Heart right ventricle (tissue), 16 donors: Measurements from ENCODE around the gene TULP4. TPM values are rescaled to one million over a fixed set of nuclear protein-coding genes. Genes with fewer than 3 reads are reported as not detected.
"Not testable (repeated sequence)": the region's sequence is repeated elsewhere in the genome, so short reads cannot be mapped to it uniquely, and the experiment has no call there.

Source experiments
- ATAC-seq, 8 donors: fragments of 200-7000 bp; cut with Tn5 transposase; one replicate each; pipeline ENCODE4 v1.9.1; 2020; ENCODE audit warnings: mild to moderate bottlenecking in 8 of 8, moderate library complexity in 8 of 8, moderate number of reproducible peaks in 1 of 8
- DNase-seq, 2 donors: peaks; one replicate each; pipeline ENCODE4 v3.0.0-alpha.2; 2020
- H3K27ac ChIP-seq, 10 donors: fragments of 200-600 bp; sonication (generic) in 2 of 10; one replicate each; pipeline versions ENCODE4 v1.5.0 to v1.8.0; 2020 to 2022; ENCODE audit warnings: mild to moderate bottlenecking in 3 of 10
- H3K27me3 ChIP-seq, 7 donors: fragments of 200-600 bp; one replicate each; pipeline ENCODE4 v1.8.0; 2021 to 2022; ENCODE audit warnings: mild to moderate bottlenecking in 2 of 7
- H3K36me3 ChIP-seq, 9 donors: fragments of 200-600 bp; sonication (generic) in 1 of 9; one replicate each; pipeline versions ENCODE4 v1.5.0 to v1.8.0; 2020 to 2022; ENCODE audit warnings: mild to moderate bottlenecking in 2 of 9
- H3K4me1 ChIP-seq, 9 donors: fragments of 200-600 bp; sonication (generic) in 1 of 9; one replicate each; pipeline versions ENCODE4 v1.5.0 to v1.8.0; 2020 to 2022; ENCODE audit warnings: mild to moderate bottlenecking in 4 of 9
- H3K4me3 ChIP-seq, 10 donors: fragments of 200-600 bp; sonication (generic) in 2 of 10; one replicate each; pipeline versions ENCODE4 v1.5.0 to v1.8.0; 2020 to 2022; ENCODE audit warnings: mild to moderate bottlenecking in 7 of 10, moderate library complexity in 2 of 10
- H3K9me3 ChIP-seq, 11 donors: fragments of 200-600 bp in 10 of 11; sonication (generic) in 2 of 11; one replicate each; pipeline versions ENCODE4 v1.5.0 to v1.8.0; 2013 to 2022; ENCODE audit warnings: mild to moderate bottlenecking in 2 of 11, control low read depth in 1 of 11, moderate library complexity in 1 of 11
- WGBS, 2 donors: extraction: QIAGEN DNeasy Blood & Tissue Kit; methylation state at CpG; one replicate each; pipeline ENCODE4 v1.1.7; 2013; ENCODE audit warnings: inconsistent platforms in 1 of 2; 5-methylcytosine and 5-hydroxymethylcytosine counted together
- intact Hi-C, 10 donors: fragments of 100-400 bp; cut with DNase I; formaldehyde crosslinking; loops; one replicate each; pipeline versions ENCODE4 v1.11.1 to v1.14.2; 2022
- polyA plus RNA-seq, 2 donors: library from polyadenylated mRNA; stranded (reverse); fragments of 200-250 nt; gene quantifications; one replicate each; pipeline ENCODE4 v1.2.3, GENCODE V29; 2013
- total RNA-seq, 10 donors: library from RNA; stranded (reverse); fragmentation: NEBNext Ultra II Directional in 3 of 10; extraction: Animal tissue kit (Norgen Biotek cat#: 25700) in 3 of 10; gene quantifications; one replicate each; pipeline versions ENCODE4 v1.2.1 to v1.2.4, GENCODE V29; 2021 to 2023
- TF ChIP-seq, protein P1 (sequence below), 9 donors: fragments of 200-600 bp; sonication (generic) in 2 of 9; IDR thresholded peaks; one replicate each; pipeline versions ENCODE4 v1.5.0 to v1.8.0; 2021 to 2022; ENCODE audit warnings: antibody characterized with exemption in 9 of 9, mild to moderate bottlenecking in 5 of 9, moderate library complexity in 1 of 9
- donor health status: Arrhythmogenic right ventricular cardiomyopathy.
- donor health status: ischemic (EF 13 %, LVEDD 7.1; RV severe dilation, severe dysfunction).
- donor health status: healthy with polysubstance abuse.
- donor health status: DM: no; HTN: yes; CAD: no.
- donor health status: DM: no; HTN: no; CAD: no.
- donor health status: ischemic (EF 25% LVEDD 6.9; RV normal size, moderate dysfunction).
- donor health status: ischemic (EF 25% LVEDD 5.7; RV mildly dilated, moderate dysfunction).
- donor health status: healthy.
- donor health status: DM: yes; HTN: yes; CAD: no.
- donor health status: Ischemic cardiomyopathy.
- donor health status: ischemic (EF 35%, LVEDD 5.7; RV mildly dilated, moderate dysfunction).
- donor health status: nonischemic (EF 11% LVEDD 7.7; RV severe dilation, severe dysfunction).
- donor health status: DM: yes; HTN: yes; CAD: no.
- donor health status: PGD.
- donor health status: ischemic (EF 29% LVEDD 5.4; RV normal size, mild dysfunction).
- donor health status: nonischemic (EF 23%, LVEDD 6.1; RV moderate dilation, normal function).

TULP4 gene
- total and polyA plus RNA-seq, 12 donors, result 2.1 to 127 (median 99.2) TPM

DNA sequence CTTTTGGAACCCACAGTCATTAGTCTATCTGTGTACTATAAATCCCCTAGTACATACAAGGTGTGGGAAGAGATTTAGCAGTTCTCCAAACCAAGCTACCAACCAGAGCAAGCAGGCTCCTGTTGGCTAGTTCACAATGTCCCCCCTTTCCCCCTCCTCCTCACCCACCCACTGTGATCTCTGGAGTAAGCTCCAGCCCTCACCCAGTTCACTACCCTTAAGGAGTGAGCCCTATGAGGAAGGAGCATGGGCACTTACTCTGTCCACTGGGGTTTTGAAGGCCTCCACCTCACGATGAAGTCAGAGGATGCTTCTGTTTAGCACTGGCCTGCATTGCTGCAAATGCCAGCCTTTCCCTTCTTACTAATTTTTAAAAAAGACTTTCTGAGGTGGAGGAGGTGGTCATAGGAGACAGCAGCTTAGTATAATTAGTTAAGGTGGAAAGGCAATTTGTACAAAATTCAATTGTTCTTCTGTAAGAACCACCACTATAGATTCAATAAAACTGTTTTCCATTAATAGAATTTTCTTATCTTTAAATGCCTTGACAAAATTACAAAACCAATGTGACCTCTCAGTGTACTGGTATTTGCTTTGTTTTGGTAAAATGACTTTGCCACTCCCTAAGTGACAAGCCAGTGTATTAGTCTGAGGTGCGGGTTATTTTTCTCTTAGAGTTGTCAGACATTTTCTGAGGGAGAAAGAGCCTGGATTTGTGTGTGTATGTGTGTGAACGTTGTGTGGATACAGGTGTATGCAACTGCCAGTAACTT is 86.2 kb downstream of the TULP4 start:
- Histone ChIP-seq H3K4me1 (peaks cover 3 to 38% (median 15%) of the 10 kb centered on the region in 9 donors), H3K4me3 (no peak overlapping the region), H3K27me3 (no peaks in the 10 kb centered on the region), H3K9me3 (peaks cover 0 to 8% (median 0%) of the 10 kb centered on the region in 11 donors), H3K36me3 (no peaks in the 10 kb centered on the region), H3K27ac (no peak overlapping the region)
- DNase-seq (no peak), ATAC-seq (peak in 2 of 8 donors; percentile 27 to 46)
- TF ChIP-seq, protein P1, sequence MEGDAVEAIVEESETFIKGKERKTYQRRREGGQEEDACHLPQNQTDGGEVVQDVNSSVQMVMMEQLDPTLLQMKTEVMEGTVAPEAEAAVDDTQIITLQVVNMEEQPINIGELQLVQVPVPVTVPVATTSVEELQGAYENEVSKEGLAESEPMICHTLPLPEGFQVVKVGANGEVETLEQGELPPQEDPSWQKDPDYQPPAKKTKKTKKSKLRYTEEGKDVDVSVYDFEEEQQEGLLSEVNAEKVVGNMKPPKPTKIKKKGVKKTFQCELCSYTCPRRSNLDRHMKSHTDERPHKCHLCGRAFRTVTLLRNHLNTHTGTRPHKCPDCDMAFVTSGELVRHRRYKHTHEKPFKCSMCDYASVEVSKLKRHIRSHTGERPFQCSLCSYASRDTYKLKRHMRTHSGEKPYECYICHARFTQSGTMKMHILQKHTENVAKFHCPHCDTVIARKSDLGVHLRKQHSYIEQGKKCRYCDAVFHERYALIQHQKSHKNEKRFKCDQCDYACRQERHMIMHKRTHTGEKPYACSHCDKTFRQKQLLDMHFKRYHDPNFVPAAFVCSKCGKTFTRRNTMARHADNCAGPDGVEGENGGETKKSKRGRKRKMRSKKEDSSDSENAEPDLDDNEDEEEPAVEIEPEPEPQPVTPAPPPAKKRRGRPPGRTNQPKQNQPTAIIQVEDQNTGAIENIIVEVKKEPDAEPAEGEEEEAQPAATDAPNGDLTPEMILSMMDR (IDR thresholded peaks at IDR 0.05), result no peak
- intact Hi-C loops, result no loop called here
- WGBS, 2 donors, result 56 to 60% methylated on average over 3 of the region's 3 CpGs

DNA sequence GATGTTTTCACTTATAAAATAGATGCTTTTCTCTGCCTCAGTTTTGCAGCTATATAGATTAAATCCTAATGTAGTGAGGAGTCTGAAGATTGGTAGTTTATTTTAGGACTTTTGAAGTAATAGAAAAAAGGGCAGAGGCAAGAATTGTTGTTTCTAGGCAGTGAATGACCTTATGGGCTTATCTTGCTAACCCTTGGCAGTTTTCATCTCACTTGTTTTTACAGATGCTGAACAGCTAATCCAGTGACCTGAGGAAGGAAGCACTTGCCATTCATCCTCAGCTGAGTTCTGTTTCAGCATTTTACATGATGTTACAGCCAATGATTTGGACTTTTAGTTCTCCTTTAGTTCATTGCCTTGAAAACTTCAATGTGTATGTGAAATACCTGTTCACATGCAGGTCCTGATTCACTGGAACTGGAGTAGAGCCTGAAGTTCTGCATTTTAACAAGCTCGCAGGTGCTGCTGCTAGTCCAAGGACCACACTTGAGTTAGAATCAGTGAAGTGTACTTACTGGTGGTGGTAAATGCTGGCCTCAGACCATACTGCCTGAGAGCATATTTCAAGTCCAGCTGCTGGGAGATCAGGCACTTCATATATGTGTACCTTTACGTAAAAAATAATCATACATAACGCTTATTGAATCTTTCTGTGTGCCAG is 86.9 kb downstream of the TULP4 start:
- 92 to 94% methylated on average over 3 of the region's 3 CpGs for WGBS, 2 donors
- ATAC-seq, result no peak
- TF ChIP-seq, protein P1 (IDR thresholded peaks at IDR 0.05), result no peak
- intact Hi-C loops, result no loop called here
- peaks cover 3 to 38% (median 15%) of the 10 kb centered on the region in 9 donors for H3K4me1 ChIP-seq
- H3K27ac ChIP-seq, result no peak overlapping the region
- no peak for DNase-seq
- H3K27me3 ChIP-seq, result no peaks in the 10 kb centered on the region
- peaks cover 0 to 2% (median 0%) of the 10 kb centered on the region in 11 donors for H3K9me3 ChIP-seq
- H3K4me3 ChIP-seq, result no peak overlapping the region
- no peaks in the 10 kb centered on the region for H3K36me3 ChIP-seq

DNA sequence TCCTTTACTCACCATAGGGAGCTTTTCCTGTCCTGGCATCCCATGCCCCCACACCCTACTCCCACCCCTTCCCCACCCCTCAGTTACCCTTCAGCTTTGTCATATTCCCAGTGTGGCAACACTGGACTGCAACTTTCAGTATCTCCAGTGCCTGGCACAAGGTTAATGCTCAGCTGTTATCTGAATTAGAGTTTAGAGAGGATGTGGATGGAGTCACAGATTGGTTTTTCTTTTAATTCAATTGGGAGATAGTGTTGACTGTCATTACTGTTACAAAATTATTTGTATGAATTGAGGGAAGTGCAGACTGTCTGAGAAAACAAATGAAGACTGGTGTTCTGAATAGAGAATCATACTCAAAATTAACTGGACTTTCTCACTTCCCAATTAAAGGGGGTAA is 89.9 kb downstream of the TULP4 start:
- H3K9me3 ChIP-seq, result no peaks in the 10 kb centered on the region
- TF ChIP-seq, protein P1 (IDR thresholded peaks at IDR 0.05), result no peak
- H3K4me1 ChIP-seq, result peaks cover 3 to 38% (median 15%) of the 10 kb centered on the region in 9 donors
- ATAC-seq (no peak), DNase-seq (no peak)
- H3K4me3 ChIP-seq, result no peak overlapping the region
- H3K27me3 ChIP-seq, result no peaks in the 10 kb centered on the region
- H3K36me3 ChIP-seq, result no peaks in the 10 kb centered on the region
- no peak overlapping the region for H3K27ac ChIP-seq
- intact Hi-C loops, result no loop called here

DNA sequence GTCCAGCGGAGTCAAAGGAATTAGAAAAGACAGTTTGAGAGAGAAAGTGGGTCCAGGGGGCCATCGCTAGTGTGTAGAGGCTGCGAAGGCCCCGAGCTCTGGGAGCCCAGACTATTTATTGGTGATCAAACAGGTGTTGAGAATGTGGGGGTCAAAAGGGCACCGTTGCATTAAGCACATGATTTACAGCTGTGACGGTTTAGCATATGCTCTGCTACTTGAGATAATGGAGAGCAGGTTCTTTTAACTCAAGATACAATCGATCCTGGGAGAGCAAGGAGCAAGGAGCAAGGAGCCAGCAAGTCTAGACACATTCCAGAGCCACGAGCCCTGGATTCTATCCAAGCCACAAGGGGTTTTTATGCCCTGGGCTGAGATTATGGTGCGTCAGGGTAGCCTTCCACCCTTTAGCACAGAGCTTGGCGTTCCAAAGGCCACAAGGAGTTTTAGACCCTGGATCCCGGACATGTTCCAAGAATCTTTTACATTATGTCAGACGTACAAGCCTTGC is 93.1 kb downstream of the TULP4 start:
- H3K9me3 ChIP-seq, ATAC-seq, H3K36me3 ChIP-seq, H3K4me3 ChIP-seq, H3K27ac ChIP-seq, intact Hi-C loops, DNase-seq, H3K27me3 ChIP-seq: not testable (repeated sequence)
- WGBS, 2 donors, result 81 to 82% methylated on average over 12 of the region's 12 CpGs
- peaks cover 4 to 45% (median 28%) of the 10 kb centered on the region in 9 donors for H3K4me1 ChIP-seq
